BLaER1 treated with 17β-estradiol and CSF1 and Interleukin-3, amounts not matched to agents 10 nM and 100 nM (cell line): ENCODE measurements around the gene SIRPB2.

Source experiments
- H3K27ac ChIP-seq, 11 experiments: shearing (Covaris generic); formaldehyde crosslinking; 2 replicates each; pipeline ENCODE4 v1.8.1; 2022
- H3K27me3 ChIP-seq, 11 experiments: shearing (Covaris generic); formaldehyde crosslinking; 2 replicates each; pipeline ENCODE4 v1.8.1; 2022
- H3K36me3 ChIP-seq, 11 experiments: shearing (Covaris generic); formaldehyde crosslinking; 2 replicates each; pipeline ENCODE4 v1.8.1; 2022
- H3K4me1 ChIP-seq, 10 experiments: shearing (Covaris generic); formaldehyde crosslinking; 2 replicates each; pipeline ENCODE4 v1.8.1; 2022
- H3K4me2 ChIP-seq, 11 experiments: shearing (Covaris generic); formaldehyde crosslinking; 2 replicates each; pipeline ENCODE4 v1.8.1; 2022
- H3K4me3 ChIP-seq, 10 experiments: shearing (Covaris generic); formaldehyde crosslinking; 2 replicates each; pipeline ENCODE4 v1.8.1; 2022
- H3K9ac ChIP-seq, 11 experiments: shearing (Covaris generic); formaldehyde crosslinking; 2 replicates each; pipeline ENCODE4 v1.8.1; 2022
- H3K9me3 ChIP-seq, 11 experiments: shearing (Covaris generic); formaldehyde crosslinking; replicated peaks in 1 of 11; 2 replicates each; pipeline ENCODE4 v1.8.1; 2022
- H4K20me1 ChIP-seq, 11 experiments: shearing (Covaris generic); formaldehyde crosslinking; 2 replicates each; pipeline ENCODE4 v1.8.1; 2022
- Cebpa-rat ChIP-seq, 11 experiments: shearing (Covaris generic); IDR thresholded peaks; 2 replicates each; pipeline ENCODE4 v1.8.1; 2022

The SIRPB2 gene

GRCh38 chr20:1467355-1468116 lies 23.7 kb downstream of the SIRPB2 start:
- H3K4me2 ChIP-seq = peak overlapping the region; percentile 77 to 93 (median 87)
- H4K20me1 ChIP-seq = peaks cover 35 to 40% (median 36%) of the 10 kb centered on the region in 11 experiments; a peak in 20 of 22 replicates

GRCh38 chr20:1467082-1467354 lies 24.2 kb downstream of the SIRPB2 start:
- H3K27me3 ChIP-seq = peaks cover 0 to 9% (median 0%) of the 10 kb centered on the region in 11 experiments; a peak in 2 of 22 replicates
- peaks cover 38 to 83% (median 52%) of the 10 kb centered on the region in 10 experiments for H3K4me1 ChIP-seq
- H3K36me3 ChIP-seq = peaks cover 25 to 36% (median 32%) of the 10 kb centered on the region in 11 experiments
- H3K4me2 ChIP-seq = peak overlapping the region; percentile 77 to 93 (median 87)
- H3K4me3 ChIP-seq = peak overlapping the region; percentile 73 to 99 (median 96)
- peaks cover 0 to 10% (median 0%) of the 10 kb centered on the region in 11 experiments; a peak in 3 of 22 replicates for H3K9me3 ChIP-seq
- H4K20me1 ChIP-seq = peaks cover 41 to 45% (median 42%) of the 10 kb centered on the region in 11 experiments; a peak in 21 of 22 replicates
- TF ChIP-seq Cebpa-rat (IDR thresholded peaks at IDR 0.05) = no peak
- H3K27ac ChIP-seq = peak overlapping the region; percentile 52 to 97 (median 86); a peak in 19 of 22 replicates
- peak overlapping the region; percentile 50 to 97 (median 93); a peak in 21 of 22 replicates for H3K9ac ChIP-seq

More at GRCh38 chr20:1467355-1468116, 23.7 kb downstream of the SIRPB2 start:
- Histone ChIP-seq H3K27me3 (peaks cover 0 to 9% (median 0%) of the 10 kb centered on the region in 11 experiments; a peak in 2 of 22 replicates), H3K36me3 (peaks cover 22 to 32% (median 28%) of the 10 kb centered on the region in 11 experiments), H3K9ac (peak overlapping the region; percentile 50 to 97 (median 93); a peak in 21 of 22 replicates), H3K4me1 (peaks cover 38 to 88% (median 52%) of the 10 kb centered on the region in 10 experiments), H3K9me3 (peaks cover 0 to 10% (median 0%) of the 10 kb centered on the region in 11 experiments; a peak in 3 of 22 replicates), H3K4me3 (peak overlapping the region; percentile 73 to 99 (median 96); a peak in 19 of 20 replicates), H3K27ac (peak overlapping the region; percentile 52 to 97 (median 86); a peak in 20 of 22 replicates)
- TF ChIP-seq Cebpa-rat (IDR thresholded peaks at IDR 0.05) = peak in 1 of 11 experiments; percentile 31; a peak in 1 of 22 replicates

- H3K4me3 ChIP-seq = peak within 1 kb of the TSS; percentile 73 to 99 (median 96)
- peak within 1 kb of the TSS; percentile 80 to 98 (median 95) for H3K4me2 ChIP-seq
- peaks cover 46 to 50% (median 47%) of the 10 kb centered on the region in 11 experiments; a peak in 21 of 22 replicates for H4K20me1 ChIP-seq
- H3K4me1 ChIP-seq = peaks cover 38 to 80% (median 52%) of the 10 kb centered on the region in 10 experiments
- H3K9me3 ChIP-seq = peaks cover 0 to 10% (median 0%) of the 10 kb centered on the region in 11 experiments; a peak in 3 of 22 replicates
- H3K36me3 ChIP-seq = peaks cover 31 to 41% (median 37%) of the 10 kb centered on the region in 11 experiments
- H3K9ac ChIP-seq = peak within 1 kb of the TSS; percentile 89 to 98 (median 94)
- H3K27me3 ChIP-seq = peaks cover 0 to 9% (median 0%) of the 10 kb centered on the region in 11 experiments; a peak in 2 of 22 replicates
- TF ChIP-seq Cebpa-rat (IDR thresholded peaks at IDR 0.05) = no peak
- H3K27ac ChIP-seq = peak within 1 kb of the TSS; percentile 85 to 97 (median 92)
Measured at GRCh38 chr20:1466211-1467081, 24.8 kb downstream of the SIRPB2 start, which contains the start of gene NSFL1C. Gene NSFL1C (minus strand): TSS chr20:1466849. CDS start chr20:1466824, 25 bp downstream.

GRCh38 chr20:1465470-1466210 lies 25.6 kb downstream of the SIRPB2 start:
- Histone ChIP-seq H3K4me3 (peak overlapping the region; percentile 73 to 99 (median 96)), H3K4me1 (peaks cover 38 to 76% (median 52%) of the 10 kb centered on the region in 10 experiments), H3K27me3 (peaks cover 0 to 9% (median 0%) of the 10 kb centered on the region in 11 experiments; a peak in 2 of 22 replicates), H3K9me3 (peaks cover 0 to 10% (median 0%) of the 10 kb centered on the region in 11 experiments; a peak in 3 of 22 replicates), H3K36me3 (peaks cover 39 to 49% (median 45%) of the 10 kb centered on the region in 11 experiments), H3K9ac (peak overlapping the region; percentile 89 to 98 (median 94)), H4K20me1 (peaks cover 53 to 58% (median 55%) of the 10 kb centered on the region in 11 experiments; a peak in 21 of 22 replicates), H3K4me2 (peak overlapping the region; percentile 76 to 98 (median 95)), H3K27ac (peak overlapping the region; percentile 85 to 97 (median 92); a peak in 21 of 22 replicates)
- no peak for TF ChIP-seq Cebpa-rat (IDR thresholded peaks at IDR 0.05)

GRCh38 chr20:1463971-1464570 lies 27.1 kb downstream of the SIRPB2 start:
- no peak overlapping the region for H3K27ac ChIP-seq
- peaks cover 0 to 10% (median 0%) of the 10 kb centered on the region in 11 experiments; a peak in 3 of 22 replicates for H3K9me3 ChIP-seq
- H4K20me1 ChIP-seq = peaks cover 62 to 74% (median 69%) of the 10 kb centered on the region in 11 experiments; a peak in 21 of 22 replicates
- peak overlapping the region in 8 of 11 experiments; percentile 26 to 98 (median 92); a peak in 15 of 22 replicates for H3K4me2 ChIP-seq
- peaks cover 0 to 9% (median 0%) of the 10 kb centered on the region in 11 experiments; a peak in 2 of 22 replicates for H3K27me3 ChIP-seq
- peaks cover 54 to 65% (median 60%) of the 10 kb centered on the region in 11 experiments for H3K36me3 ChIP-seq
- H3K4me3 ChIP-seq = no peak overlapping the region
- TF ChIP-seq Cebpa-rat (IDR thresholded peaks at IDR 0.05) = no peak
- H3K9ac ChIP-seq = peak overlapping the region in 3 of 11 experiments; percentile 26 to 94 (median 42); a peak in 5 of 22 replicates
- peaks cover 38 to 62% (median 51%) of the 10 kb centered on the region in 10 experiments for H3K4me1 ChIP-seq

- Histone ChIP-seq H3K4me2 (peak overlapping the region in 5 of 11 experiments; percentile 7 to 98 (median 95); a peak in 4 of 22 replicates), H3K36me3 (peaks cover 61 to 77% (median 73%) of the 10 kb centered on the region in 11 experiments), H3K4me3 (no peak overlapping the region), H3K4me1 (peaks cover 35 to 50% (median 41%) of the 10 kb centered on the region in 10 experiments), H3K27me3 (peaks cover 0 to 2% (median 0%) of the 10 kb centered on the region in 11 experiments; a peak in 2 of 22 replicates), H3K9me3 (no peaks in the 10 kb centered on the region), H3K9ac (no peak overlapping the region), H4K20me1 (peaks cover 62 to 85% (median 77%) of the 10 kb centered on the region in 11 experiments; a peak in 21 of 22 replicates), H3K27ac (no peak overlapping the region)
- no peak for TF ChIP-seq Cebpa-rat (IDR thresholded peaks at IDR 0.05)
Measured at GRCh38 chr20:1462834-1463233, 28.4 kb downstream of the SIRPB2 start.

GRCh38 chr20:1462001-1462400 lies 29.2 kb downstream of the SIRPB2 start:
- Histone ChIP-seq H3K4me1 (peaks cover 27 to 42% (median 34%) of the 10 kb centered on the region in 10 experiments), H3K4me3 (no peak overlapping the region), H4K20me1 (peaks cover 66 to 91% (median 80%) of the 10 kb centered on the region in 11 experiments; a peak in 21 of 22 replicates), H3K9me3 (no peaks in the 10 kb centered on the region), H3K27ac (no peak overlapping the region), H3K27me3 (no peaks in the 10 kb centered on the region), H3K36me3 (peaks cover 68 to 84% (median 80%) of the 10 kb centered on the region in 11 experiments), H3K4me2 (no peak overlapping the region), H3K9ac (no peak overlapping the region)
- TF ChIP-seq Cebpa-rat (IDR thresholded peaks at IDR 0.05) = no peak
